Testis (tissue), 2 donors: ENCODE data around the gene KIF27.

ENCODE experiments used
- CTCF ChIP-seq, 3 experiments: fragments of 450-650 bp in 2 of 3; fragments of 200-600 bp in 1 of 3; sonication (generic) in 1 of 3; IDR thresholded peaks; one replicate each; pipeline ENCODE4 v1.5.1; 2016 to 2019; ENCODE audit warnings: antibody characterized with exemption in 3 of 3, mild to moderate bottlenecking in 2 of 3, moderate library complexity in 1 of 3
- POLR2A ChIP-seq: fragments of 450-650 bp; IDR thresholded peaks from one replicate; pipeline ENCODE4 v1.6.1; 2017; ENCODE audit warnings: antibody characterized with exemption, mild to moderate bottlenecking, moderate library complexity

GRCh38 chr9:83932011-83932410 is 10.8 kb upstream of the KIF27 start:
- no peak for TF ChIP-seq POLR2A
- no peak for TF ChIP-seq CTCF (IDR thresholded peaks at IDR 0.05)
